SK-N-SH (cell line): ENCODE results near the gene CDC42. TPM values are rescaled to one million over a fixed set of nuclear protein-coding genes. Genes with fewer than 3 reads are reported as not detected.

ENCODE experiments used
- CTCF ChIA-PET: fragments of 300-600, 350-600 bp; formaldehyde crosslinking; extraction: SDS; loops from one replicate; lab custom pipeline; 2021; lab: Yijun Ruan, JAX
- POLR2A ChIA-PET: fragments of 350-600 bp; sonication (Branson Sonifier 250); formaldehyde crosslinking; extraction: SDS; loops from one replicate; lab custom pipeline; 2020; ENCODE audit warnings: antibody characterized with exemption, inconsistent platforms; lab: Yijun Ruan, JAX
- DNase-seq: peaks from one replicate; pipeline ENCODE4 v3.0.0; 2012
- H2AFZ ChIP-seq: fragments of 200-600 bp; sonication (generic); 2 replicates; pipeline ENCODE4 v1.8.1; 2016; ENCODE audit warnings: antibody characterized with exemption, mild to moderate bottlenecking, low read depth
- H3F3A ChIP-seq: fragments of 200-600 bp; sonication (generic); replicated peaks from 2 replicates; pipeline ENCODE3; 2016; ENCODE audit warnings: antibody characterized with exemption, mild to moderate bottlenecking; ENCODE audit not compliant: insufficient read depth
- H3K27ac ChIP-seq, 2 experiments: fragments of 200-500 bp in 1 of 2; fragments of 200-600 bp in 1 of 2; sonication (Bioruptor generic) in 1 of 2; sonication (generic), shearing (Covaris generic) in 1 of 2; 2 replicates each; pipeline versions ENCODE4 v1.5.1 to v1.6.1; 2014 to 2016; ENCODE audit warnings: low read depth in 2 of 2, inconsistent platforms in 1 of 2, low read length in 1 of 2, mild to moderate bottlenecking in 1 of 2, mixed read lengths in 1 of 2
- H3K27me3 ChIP-seq: fragments of 200-600 bp; sonication (generic), shearing (Covaris generic); 2 replicates; pipeline ENCODE4 v1.6.1; 2016; ENCODE audit warnings: mixed run types; ENCODE audit not compliant: insufficient read depth
- H3K36me3 ChIP-seq, 2 experiments: fragments of 200-500 bp in 1 of 2; fragments of 200-600 bp in 1 of 2; sonication (Bioruptor generic) in 1 of 2; sonication (generic) in 1 of 2; replicated peaks in 1 of 2; 2 replicates each; pipeline versions ENCODE3 to v1.5.1; 2014 to 2016; ENCODE audit warnings: low read length in 1 of 2, mild to moderate bottlenecking in 1 of 2; ENCODE audit not compliant: insufficient read depth in 2 of 2, control insufficient read depth in 1 of 2
- H3K4me1 ChIP-seq, 2 experiments: fragments of 200-500 bp in 1 of 2; fragments of 200-600 bp in 1 of 2; sonication (Bioruptor generic) in 1 of 2; sonication (generic), shearing (Covaris generic) in 1 of 2; 2 replicates each; pipeline versions ENCODE4 v1.5.1 to v1.6.1; 2014 to 2016; ENCODE audit warnings: low read depth in 1 of 2, low read length in 1 of 2, mixed run types in 1 of 2; ENCODE audit not compliant: insufficient read depth in 2 of 2, control insufficient read depth in 1 of 2
- H3K4me2 ChIP-seq: fragments of 200-600 bp; sonication (generic), shearing (Covaris generic); 2 replicates; pipeline ENCODE4 v1.6.1; 2017; ENCODE audit warnings: mixed run types
- H3K4me3 ChIP-seq, 2 experiments: fragments of 200-500 bp in 1 of 2; fragments of 200-600 bp in 1 of 2; sonication (Bioruptor generic) in 1 of 2; sonication (generic), shearing (Covaris generic) in 1 of 2; 2 replicates each; pipeline versions ENCODE4 v1.5.1 to v1.8.1; 2014 to 2016; ENCODE audit warnings: low read depth in 2 of 2, inconsistent platforms in 1 of 2, low read length in 1 of 2, mild to moderate bottlenecking in 1 of 2, mixed read lengths in 1 of 2, moderate library complexity in 1 of 2
- H3K79me2 ChIP-seq: fragments of 200-600 bp; sonication (generic); 2 replicates; pipeline ENCODE4 v1.8.1; 2017; ENCODE audit warnings: mild to moderate bottlenecking; ENCODE audit not compliant: insufficient read depth
- H3K9ac ChIP-seq: fragments of 200-600 bp; sonication (generic); 2 replicates; pipeline ENCODE4 v1.6.1; 2017; ENCODE audit warnings: mixed run types
- H3K9me2 ChIP-seq: fragments of 200-600 bp; sonication (generic); 2 replicates; pipeline ENCODE4 v1.6.1; 2017; ENCODE audit warnings: mixed run types
- H3K9me3 ChIP-seq: fragments of 200-600 bp; sonication (generic); 2 replicates; pipeline ENCODE4 v1.6.1; 2017; ENCODE audit warnings: mixed run types, mild to moderate bottlenecking, moderate library complexity
- H4K20me1 ChIP-seq: fragments of 200-600 bp; sonication (generic); 2 replicates; pipeline ENCODE4 v1.6.1; 2017; ENCODE audit warnings: mild to moderate bottlenecking, mixed run types; ENCODE audit not compliant: insufficient read depth
- EP300 ChIP-seq, 2 experiments: IDR thresholded peaks; 2 replicates each; pipeline versions ENCODE4 v1.4.0 to v1.6.1; 2012; ENCODE audit warnings: borderline replicate concordance in 1 of 2, low read depth in 1 of 2, low read length in 1 of 2
- EZH2phosphoT487 ChIP-seq: fragments of 200-600 bp; sonication (generic); IDR thresholded peaks from 2 replicates; pipeline ENCODE4 v1.6.1; 2017; ENCODE audit warnings: low read depth, mixed run types, mild to moderate bottlenecking, antibody characterized with exemption, moderate library complexity, borderline replicate concordance
- FOSL2 ChIP-seq: IDR thresholded peaks from 2 replicates; pipeline ENCODE4 v1.4.0; 2012; ENCODE audit warnings: low read depth, mild to moderate bottlenecking, moderate library complexity, borderline replicate concordance
- FOXJ3 ChIP-seq: sonication (generic); formaldehyde crosslinking; IDR thresholded peaks from 2 replicates; pipeline ENCODE4 v1.5.1; 2020; ENCODE audit warnings: mild to moderate bottlenecking, missing genetic modification reagents
- FOXM1 ChIP-seq: IDR thresholded peaks from 2 replicates; pipeline ENCODE4 v1.4.0; 2012; ENCODE audit warnings: low read depth, mild to moderate bottlenecking
- GABPA ChIP-seq: IDR thresholded peaks from 2 replicates; pipeline ENCODE4 v1.4.0; 2012; ENCODE audit warnings: low read depth, mild to moderate bottlenecking
- GATA2 ChIP-seq: sonication (generic); formaldehyde crosslinking; IDR thresholded peaks from 2 replicates; pipeline ENCODE4 v1.5.0; 2020; ENCODE audit warnings: mild to moderate bottlenecking, missing genetic modification reagents
- MEF2A ChIP-seq: IDR thresholded peaks from 2 replicates; pipeline ENCODE4 v1.4.0; 2012; ENCODE audit warnings: low read depth, borderline replicate concordance
- MXI1 ChIP-seq: IDR thresholded peaks from 2 replicates; pipeline ENCODE4 v1.6.1; 2012; ENCODE audit warnings: mild to moderate bottlenecking, low read depth, low read length, improper control_type of control experiment
- NFIC ChIP-seq: IDR thresholded peaks from 2 replicates; pipeline ENCODE4 v1.4.0; 2012; ENCODE audit warnings: borderline replicate concordance
- NRF1 ChIP-seq: IDR thresholded peaks from 2 replicates; pipeline ENCODE4 v1.6.1; 2012; ENCODE audit warnings: low read depth, mild to moderate bottlenecking, low read length
- RAD21 ChIP-seq: IDR thresholded peaks from 2 replicates; pipeline ENCODE4 v1.6.1; 2012; ENCODE audit warnings: mild to moderate bottlenecking, low read length
- RCOR1 ChIP-seq: fragments of 150-350 bp; IDR thresholded peaks from 2 replicates; pipeline ENCODE4 v1.6.1; 2017; ENCODE audit warnings: antibody characterized with exemption, low read length
- RFX5 ChIP-seq: IDR thresholded peaks from 2 replicates; pipeline ENCODE4 v1.6.1; 2012; ENCODE audit warnings: mild to moderate bottlenecking, improper control_type of control experiment, low read length
- RXRA ChIP-seq: IDR thresholded peaks from 2 replicates; pipeline ENCODE4 v1.4.0; 2012; ENCODE audit warnings: low read depth, mild to moderate bottlenecking, borderline replicate concordance
- TCF12 ChIP-seq: IDR thresholded peaks from 2 replicates; pipeline ENCODE4 v1.4.0; 2012
- USF2 ChIP-seq: fragments of 150-350 bp; IDR thresholded peaks from 2 replicates; pipeline ENCODE4 v1.6.1; 2017; ENCODE audit warnings: antibody characterized with exemption, low read length, low read depth, borderline replicate concordance
- YY1 ChIP-seq: IDR thresholded peaks from 2 replicates; pipeline ENCODE4 v1.4.0; 2012; ENCODE audit warnings: low read depth, mild to moderate bottlenecking
- ZBTB33 ChIP-seq: IDR thresholded peaks from 2 replicates; pipeline ENCODE4 v1.4.0; 2012; ENCODE audit warnings: low read depth, borderline replicate concordance
- WGBS: methylation state at CpG from one replicate; pipeline ENCODE4 v1.1.6; 2017; ENCODE audit warnings: low lambda C conversion rate; 5-methylcytosine and 5-hydroxymethylcytosine counted together
- polyA plus RNA-seq, 3 experiments: library from polyadenylated mRNA; depleted of rRNA; stranded (reverse); fragments of >200 nt; gene quantifications; 2 replicates each; pipeline ENCODE4 v1.2.3, GENCODE V29; 2012

Gene CDC42
- polyA plus RNA-seq, 1 of the 3 experiments (the other 2 are of a cell fraction) = 113 TPM

GRCh38 chr1:22018583-22019559, 33.6 kb upstream of the CDC42 start (continued):
- TF ChIP-seq NRF1 = no peak
- TF ChIP-seq RAD21 = 0 out of 2 replicates have a peak, but pooled peaks have one; percentile 22

GRCh38 chr1:22021061-22021460, 31.4 kb upstream of the CDC42 start:
- POLR2A ChIA-PET = no interaction called here
- no peak for TF ChIP-seq MEF2A
- TF ChIP-seq EZH2phosphoT487 = no peak

GRCh38 chr1:22024485-22025367, 27.8 kb upstream of the CDC42 start:
- Histone ChIP-seq H3K27ac (peak overlapping the region; percentile 93 to 99), H3K79me2 (peaks cover 17% of the 10 kb centered on the region), H3K27me3 (no peaks in the 10 kb centered on the region), H3K9ac (peak overlapping the region; percentile 100), H3K36me3 (no peaks in the 10 kb centered on the region), H3K9me2 (no peaks in the 10 kb centered on the region), H3K4me3 (peak overlapping the region; percentile 77 to 97), H4K20me1 (no peaks in the 10 kb centered on the region), H3K9me3 (no peaks in the 10 kb centered on the region), H3K4me1 (peaks cover 0 to 7% of the 10 kb centered on the region in 2 experiments; a peak in 1 of 4 replicates), H3F3A (peaks cover 21% of the 10 kb centered on the region), H3K4me2 (peak overlapping the region; percentile 90), H2AFZ (peak overlapping the region; percentile 92)
- DNase-seq = peak; percentile 64
- WGBS = 5% methylated on average over 33 of the region's 33 CpGs
- CTCF ChIA-PET = interaction anchor here (0.6 to 2.2 kb wide), 15 partner anchors 23 to 654 kb away, joined by 3 to 7 read pairs (median 3); partner anchors contain the start of genes CDC42, CELA3A and HSPG2
- POLR2A ChIA-PET = interaction anchor here (1.3 to 2.7 kb wide), 2 partner anchors 9 to 28 kb away, joined by 4 to 29 read pairs; partner anchors contain the start of gene CDC42
- TF ChIP-seq GABPA = no peak
- no peak for TF ChIP-seq RFX5
- peak; percentile 12; the same call in 1 of the 2 replicates for TF ChIP-seq GATA2 (CRISPR knock-in tag)
- TF ChIP-seq RXRA = peak; percentile 19; the same call in 1 of the 2 replicates
- TF ChIP-seq EP300 (IDR thresholded peaks at IDR 0.05; ENCODE audit: borderline replicate concordance in 1 of 2, low read depth in 1 of 2, low read length in 1 of 2) = peak in 1 of 2 experiments; percentile 15; a peak in 1 of 4 replicates
- TF ChIP-seq YY1 = no peak
- TF ChIP-seq RCOR1 = peak; percentile 75
- TF ChIP-seq TCF12 = no peak
- TF ChIP-seq MXI1 = no peak; the same call in 1 of the 2 replicates
- TF ChIP-seq ZBTB33 = no peak; the same call in 1 of the 2 replicates
- TF ChIP-seq RAD21 = no peak
- no peak for TF ChIP-seq FOXM1
- peak; percentile 25; the same call in 1 of the 2 replicates for TF ChIP-seq FOSL2
- no peak for TF ChIP-seq NFIC
- TF ChIP-seq USF2 = no peak
- TF ChIP-seq FOXJ3 = no peak

More at GRCh38 chr1:22021061-22021460, 31.4 kb upstream of the CDC42 start:
- Histone ChIP-seq H3K79me2 (peaks cover 3% of the 10 kb centered on the region; the same call in 1 of the 2 replicates), H4K20me1 (no peaks in the 10 kb centered on the region), H3K36me3 (no peaks in the 10 kb centered on the region), H3K9me3 (no peaks in the 10 kb centered on the region), H2AFZ (no peak overlapping the region), H3K27me3 (no peaks in the 10 kb centered on the region), H3K4me1 (peaks cover 0 to 5% of the 10 kb centered on the region in 2 experiments; a peak in 1 of 4 replicates), H3F3A (peaks cover 24% of the 10 kb centered on the region), H3K27ac (no peak overlapping the region), H3K4me2 (no peak overlapping the region), H3K4me3 (no peak overlapping the region), H3K9me2 (no peaks in the 10 kb centered on the region), H3K9ac (no peak overlapping the region)
- WGBS = 97% methylated on average over 6 of the region's 6 CpGs
- DNase-seq = no peak
- CTCF ChIA-PET = interaction anchor here (0.9 to 1.6 kb wide), 3 partner anchors 57 to 651 kb away, joined by 3 read pairs; no protein-coding TSS in a partner anchor
